HG03175 (cell line): ENCODE data around the gene ZNF407.

Experiments used
- ATAC-seq: cut with Tn5 transposase; IDR thresholded peaks from one replicate; pipeline ENCODE4 v1.9.1; 2021; ENCODE audit warnings: mild to moderate bottlenecking, moderate library complexity; ENCODE audit not compliant: unreplicated experiment

ZNF407 gene

GRCh38 chr18:74715865-74716712, 118.4 kb downstream of the ZNF407 start:
- ATAC-seq, result no peak

- no peak for ATAC-seq
These were observed 120.6 kb downstream of the ZNF407 start for GRCh38 chr18:74718312-74718711.

- no peak for ATAC-seq
These were observed 124.6 kb downstream of the ZNF407 start for GRCh38 chr18:74722237-74722636.

- no peak for ATAC-seq
These were observed 126.5 kb downstream of the ZNF407 start for GRCh38 chr18:74724186-74724585.

- no peak for ATAC-seq
These were observed 128.0 kb downstream of the ZNF407 start for GRCh38 chr18:74725690-74726089.

- ATAC-seq, result no peak
These were observed 130.9 kb downstream of the ZNF407 start for GRCh38 chr18:74728586-74728985.

GRCh38 chr18:74731097-74731496, 133.4 kb downstream of the ZNF407 start:
- ATAC-seq, result no peak

- ATAC-seq, result no peak
These were observed 134.7 kb downstream of the ZNF407 start for GRCh38 chr18:74732380-74732779.

- no peak for ATAC-seq
These were observed 135.9 kb downstream of the ZNF407 start for GRCh38 chr18:74733598-74733997.

GRCh38 chr18:74734013-74734444, 136.4 kb downstream of the ZNF407 start:
- no peak for ATAC-seq

- ATAC-seq, result no peak
These were observed 142.3 kb downstream of the ZNF407 start for GRCh38 chr18:74739926-74740325.

- ATAC-seq, result no peak
These were observed 145.0 kb downstream of the ZNF407 start for GRCh38 chr18:74742573-74743243.

GRCh38 chr18:74745633-74746403, 148.1 kb downstream of the ZNF407 start:
- no peak for ATAC-seq

- no peak for ATAC-seq
These were observed 151.1 kb downstream of the ZNF407 start for GRCh38 chr18:74748809-74749208.

GRCh38 chr18:74758995-74759394, 161.3 kb downstream of the ZNF407 start:
- ATAC-seq, result no peak

GRCh38 chr18:74760026-74760425, 162.4 kb downstream of the ZNF407 start:
- ATAC-seq, result no peak

- no peak for ATAC-seq
These were observed 162.8 kb downstream of the ZNF407 start for GRCh38 chr18:74760436-74760835.

- no peak for ATAC-seq
These were observed 168.6 kb downstream of the ZNF407 start for GRCh38 chr18:74766251-74766650.

GRCh38 chr18:74768096-74768495, 170.4 kb downstream of the ZNF407 start:
- ATAC-seq, result no peak

- ATAC-seq, result peak; percentile 95
These were observed 175.5 kb downstream of the ZNF407 start for GRCh38 chr18:74773171-74773624.

GRCh38 chr18:74774486-74774885, 176.8 kb downstream of the ZNF407 start:
- ATAC-seq, result no peak
